SK-N-SH (cell line): ENCODE results near the gene SYT7.

Source experiments
- CTCF ChIP-seq: fragments of 200-600 bp; sonication (generic); IDR thresholded peaks from 2 replicates; pipeline ENCODE4 v1.6.1; 2017; ENCODE audit warnings: antibody characterized with exemption, mild to moderate bottlenecking, moderate library complexity
- EP300 ChIP-seq, 2 experiments: IDR thresholded peaks; 2 replicates each; pipeline versions ENCODE4 v1.4.0 to v1.6.1; 2012; ENCODE audit warnings: borderline replicate concordance in 1 of 2, low read depth in 1 of 2, low read length in 1 of 2
- FOSL2 ChIP-seq: IDR thresholded peaks from 2 replicates; pipeline ENCODE4 v1.4.0; 2012; ENCODE audit warnings: low read depth, mild to moderate bottlenecking, moderate library complexity, borderline replicate concordance
- FOXM1 ChIP-seq: IDR thresholded peaks from 2 replicates; pipeline ENCODE4 v1.4.0; 2012; ENCODE audit warnings: low read depth, mild to moderate bottlenecking
- POLR2AphosphoS5 ChIP-seq: IDR thresholded peaks from 2 replicates; pipeline ENCODE4 v1.6.1; 2012; ENCODE audit warnings: low read depth, low read length
- SMC3 ChIP-seq: IDR thresholded peaks from 2 replicates; pipeline ENCODE4 v1.6.1; 2012; ENCODE audit warnings: low read depth, low read length, improper control_type of control experiment
- TAF1 ChIP-seq: IDR thresholded peaks from 2 replicates; pipeline ENCODE4 v1.6.1; 2012; ENCODE audit warnings: low read depth, mild to moderate bottlenecking, low read length, moderate library complexity, borderline replicate concordance
- TEAD4 ChIP-seq: IDR thresholded peaks from 2 replicates; pipeline ENCODE4 v1.4.0; 2012; ENCODE audit warnings: mild to moderate bottlenecking, borderline replicate concordance; ENCODE audit not compliant: insufficient read depth
- YY1 ChIP-seq: IDR thresholded peaks from 2 replicates; pipeline ENCODE4 v1.4.0; 2012; ENCODE audit warnings: low read depth, mild to moderate bottlenecking
- TF ChIP-seq, protein P1 (sequence below): IDR thresholded peaks from 2 replicates; pipeline ENCODE4; 2012

DNA sequence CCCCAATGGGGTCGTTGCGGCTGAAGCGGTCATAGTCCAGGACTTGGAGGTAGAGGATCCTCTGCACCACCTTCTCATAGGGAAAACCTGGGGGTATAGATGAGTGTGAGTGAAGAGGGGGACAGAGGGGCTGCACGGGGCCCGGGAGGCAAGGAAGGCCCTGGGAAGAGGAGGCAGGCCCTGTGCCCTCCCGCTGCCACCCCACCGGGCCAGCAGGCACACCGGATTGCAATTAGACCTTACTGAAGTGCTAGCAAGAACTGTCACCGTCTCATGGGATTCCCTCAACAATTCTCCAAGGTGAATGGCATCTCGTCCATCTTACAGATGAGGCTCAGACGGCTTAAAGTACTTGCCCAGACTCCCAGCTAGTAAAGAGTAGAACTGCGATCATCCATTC is 56.4 kb downstream of the SYT7 start:
- no peak for TF ChIP-seq TEAD4
- TF ChIP-seq CTCF = no peak
- no peak for TF ChIP-seq YY1
- TF ChIP-seq POLR2AphosphoS5 = no peak
- no peak for TF ChIP-seq EP300 (IDR thresholded peaks at IDR 0.05; ENCODE audit: borderline replicate concordance in 1 of 2, low read depth in 1 of 2, low read length in 1 of 2)
- TF ChIP-seq, protein P1, sequence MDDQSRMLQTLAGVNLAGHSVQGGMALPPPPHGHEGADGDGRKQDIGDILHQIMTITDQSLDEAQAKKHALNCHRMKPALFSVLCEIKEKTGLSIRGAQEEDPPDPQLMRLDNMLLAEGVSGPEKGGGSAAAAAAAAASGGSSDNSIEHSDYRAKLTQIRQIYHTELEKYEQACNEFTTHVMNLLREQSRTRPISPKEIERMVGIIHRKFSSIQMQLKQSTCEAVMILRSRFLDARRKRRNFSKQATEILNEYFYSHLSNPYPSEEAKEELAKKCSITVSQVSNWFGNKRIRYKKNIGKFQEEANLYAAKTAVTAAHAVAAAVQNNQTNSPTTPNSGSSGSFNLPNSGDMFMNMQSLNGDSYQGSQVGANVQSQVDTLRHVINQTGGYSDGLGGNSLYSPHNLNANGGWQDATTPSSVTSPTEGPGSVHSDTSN = no peak
- no peak for TF ChIP-seq SMC3
- no peak for TF ChIP-seq FOXM1
- no peak for TF ChIP-seq TAF1
- no peak for TF ChIP-seq FOSL2
